GM21529 (cell line): ENCODE measurements around the gene SIVA1.
"Not testable (repeated sequence)": the region's sequence is repeated elsewhere in the genome, so short reads cannot be mapped to it uniquely, and the experiment has no call there.

Source experiments
- ATAC-seq: cut with Tn5 transposase; IDR thresholded peaks from one replicate; pipeline ENCODE4 v1.9.1; 2021; ENCODE audit not compliant: unreplicated experiment

Gene SIVA1

DNA sequence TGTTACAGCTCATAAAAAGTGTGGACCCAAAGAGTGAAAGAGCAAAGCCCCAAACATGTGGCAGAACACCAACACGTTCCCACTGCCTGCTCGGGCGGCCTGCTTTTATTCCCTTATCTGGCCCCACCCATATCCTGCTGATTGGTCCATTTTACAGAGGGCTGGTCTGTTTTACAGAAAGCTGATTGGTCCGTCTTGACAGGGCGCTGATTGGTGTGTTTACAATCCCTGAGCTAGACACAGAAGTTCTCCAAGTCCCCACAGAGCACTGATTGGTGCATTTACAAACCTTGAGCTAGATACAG is 2.2 kb upstream of the SIVA1 start:
- not testable (repeated sequence) for ATAC-seq

GRCh38 chr14:104751539-104752422 is 1.2 kb upstream of the SIVA1 start:
- ATAC-seq: no peak

DNA sequence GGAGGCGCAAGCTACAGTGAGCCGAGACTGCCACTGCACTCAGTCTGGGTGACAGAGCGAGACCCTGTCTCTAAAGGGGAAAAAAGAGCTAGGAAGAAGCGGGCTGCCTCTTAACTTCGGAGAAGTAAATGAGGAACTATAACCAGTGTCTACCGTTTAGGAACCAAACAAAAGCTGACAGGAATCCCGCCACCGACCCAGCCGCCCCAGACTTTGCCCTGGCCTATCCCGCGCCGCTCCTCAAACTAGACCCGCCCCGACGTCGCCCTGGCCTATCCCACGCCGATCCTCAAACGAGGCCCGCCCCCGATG is 568 bp upstream of the SIVA1 start:
- no peak for ATAC-seq

DNA sequence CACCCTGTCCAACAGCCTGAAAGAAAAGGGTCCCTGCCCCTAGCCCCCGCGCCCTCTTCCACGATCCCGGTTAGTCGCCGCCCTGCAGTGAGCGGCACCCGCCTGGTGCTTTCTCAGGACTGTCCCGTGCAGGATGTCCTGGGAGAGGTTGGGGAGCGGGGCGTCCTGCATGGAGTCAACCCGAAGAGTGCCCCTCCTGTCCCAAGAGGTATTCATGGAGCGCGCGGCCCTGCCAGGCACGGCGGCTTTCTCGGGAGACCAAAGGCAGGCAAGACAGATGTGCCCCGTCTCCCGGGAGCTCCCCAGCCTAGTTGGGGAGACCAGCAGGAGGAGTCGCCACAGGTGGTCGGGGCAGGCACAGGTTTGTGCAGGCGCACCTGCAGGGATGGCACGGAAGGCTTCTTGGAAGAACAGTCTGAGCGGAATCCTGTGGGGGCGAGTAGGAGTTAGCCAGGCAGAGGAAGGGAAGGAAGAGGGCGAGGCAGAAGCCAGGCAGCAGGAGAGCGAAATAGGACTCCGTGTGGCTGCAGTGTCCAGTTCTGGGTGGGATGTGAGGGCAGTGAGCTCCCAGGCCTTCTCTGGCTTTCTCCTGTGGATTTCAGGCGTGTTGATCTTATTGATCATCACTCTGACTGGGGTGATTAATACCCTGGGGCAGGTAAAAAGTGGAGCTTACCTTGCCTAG is 723 bp downstream of the SIVA1 start:
- no peak for ATAC-seq

DNA sequence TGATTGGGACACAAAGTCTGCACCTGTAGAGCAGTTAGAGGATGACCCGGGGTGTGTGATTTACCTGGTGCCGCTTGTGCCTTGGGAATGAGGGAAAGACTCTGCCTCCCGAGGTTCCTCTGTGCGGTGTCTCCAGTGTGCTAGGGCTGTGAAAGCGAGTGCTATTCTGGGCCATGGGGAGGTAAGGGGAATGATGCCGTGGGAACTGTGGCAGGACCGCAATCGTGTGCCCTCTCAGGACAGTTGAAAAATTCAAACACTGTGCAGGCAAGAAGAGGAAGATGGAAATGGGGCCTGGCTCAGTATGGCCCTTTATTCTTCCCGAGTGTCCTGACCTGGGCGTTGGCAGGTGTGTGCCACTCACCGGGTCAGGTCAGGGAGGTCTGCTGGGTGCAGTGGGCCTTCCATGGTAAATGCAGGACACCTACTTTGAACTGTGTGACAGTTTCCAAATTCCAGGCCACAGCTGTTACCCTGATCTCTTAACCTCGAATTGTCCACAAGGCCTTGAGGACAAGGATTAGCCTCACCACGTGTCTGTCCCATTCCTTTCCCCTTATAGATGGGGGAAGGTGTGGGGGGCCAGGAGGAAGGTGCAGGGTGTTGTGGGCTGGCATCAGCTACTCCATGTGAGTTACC is 1.4 kb downstream of the SIVA1 start:
- no peak for ATAC-seq

- ATAC-seq: no peak
Observed at GRCh38 chr14:104755621-104756020, 2.7 kb downstream of the SIVA1 start.

DNA sequence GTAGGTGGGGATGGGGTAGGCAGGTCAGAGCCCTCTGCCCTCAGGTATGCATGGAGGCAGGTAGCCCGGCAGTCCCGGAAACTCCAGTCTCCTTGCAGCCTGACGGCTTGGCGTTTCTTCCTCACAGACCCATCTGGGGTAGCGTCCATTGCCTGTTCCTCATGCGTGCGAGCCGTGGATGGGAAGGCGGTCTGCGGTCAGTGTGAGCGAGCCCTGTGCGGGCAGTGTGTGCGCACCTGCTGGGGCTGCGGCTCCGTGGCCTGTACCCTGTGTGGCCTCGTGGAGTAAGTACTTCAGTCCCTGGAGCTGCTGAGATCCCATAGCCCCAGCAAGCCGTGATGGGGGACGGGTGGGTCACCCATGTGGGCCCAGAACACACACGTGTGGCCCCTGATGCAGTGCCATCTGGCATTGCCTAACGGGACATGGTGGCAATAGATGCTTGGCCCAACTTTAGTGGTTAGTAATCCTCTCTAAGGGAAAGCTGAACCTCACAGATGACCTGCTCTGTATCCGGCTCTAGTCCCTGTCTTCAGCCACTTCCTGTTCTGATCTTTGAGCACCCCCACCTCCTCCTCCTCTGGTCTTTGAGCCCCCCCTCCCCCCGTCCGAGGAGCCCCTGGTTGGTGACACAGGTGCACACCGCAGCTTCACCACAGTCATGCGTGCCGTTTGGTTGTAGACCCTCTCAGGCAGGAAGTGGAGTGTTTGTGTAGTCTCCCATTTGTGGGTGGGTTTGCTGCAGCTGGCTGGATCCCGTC is 3.7 kb downstream of the SIVA1 start:
- ATAC-seq: no peak

DNA sequence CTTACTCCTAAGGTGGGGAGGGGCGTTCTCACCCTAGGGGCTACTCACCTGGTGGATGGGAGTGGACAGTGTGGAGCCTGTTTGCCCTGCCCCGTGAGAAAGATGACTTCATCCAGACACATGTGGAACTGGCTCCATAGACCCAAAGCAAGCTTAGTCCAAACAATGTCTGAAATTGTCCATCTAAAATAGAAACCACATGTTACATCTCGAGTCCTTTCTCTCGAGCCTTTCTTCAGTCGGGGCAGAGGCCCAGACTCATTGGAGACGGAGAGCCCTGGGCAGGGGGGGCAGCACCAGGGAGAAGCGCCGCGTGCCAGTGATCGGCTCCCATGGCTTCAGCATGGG is 4.3 kb downstream of the SIVA1 start:
- no peak for ATAC-seq

- ATAC-seq: no peak
Observed at GRCh38 chr14:104757681-104758392, 4.9 kb downstream of the SIVA1 start.

DNA sequence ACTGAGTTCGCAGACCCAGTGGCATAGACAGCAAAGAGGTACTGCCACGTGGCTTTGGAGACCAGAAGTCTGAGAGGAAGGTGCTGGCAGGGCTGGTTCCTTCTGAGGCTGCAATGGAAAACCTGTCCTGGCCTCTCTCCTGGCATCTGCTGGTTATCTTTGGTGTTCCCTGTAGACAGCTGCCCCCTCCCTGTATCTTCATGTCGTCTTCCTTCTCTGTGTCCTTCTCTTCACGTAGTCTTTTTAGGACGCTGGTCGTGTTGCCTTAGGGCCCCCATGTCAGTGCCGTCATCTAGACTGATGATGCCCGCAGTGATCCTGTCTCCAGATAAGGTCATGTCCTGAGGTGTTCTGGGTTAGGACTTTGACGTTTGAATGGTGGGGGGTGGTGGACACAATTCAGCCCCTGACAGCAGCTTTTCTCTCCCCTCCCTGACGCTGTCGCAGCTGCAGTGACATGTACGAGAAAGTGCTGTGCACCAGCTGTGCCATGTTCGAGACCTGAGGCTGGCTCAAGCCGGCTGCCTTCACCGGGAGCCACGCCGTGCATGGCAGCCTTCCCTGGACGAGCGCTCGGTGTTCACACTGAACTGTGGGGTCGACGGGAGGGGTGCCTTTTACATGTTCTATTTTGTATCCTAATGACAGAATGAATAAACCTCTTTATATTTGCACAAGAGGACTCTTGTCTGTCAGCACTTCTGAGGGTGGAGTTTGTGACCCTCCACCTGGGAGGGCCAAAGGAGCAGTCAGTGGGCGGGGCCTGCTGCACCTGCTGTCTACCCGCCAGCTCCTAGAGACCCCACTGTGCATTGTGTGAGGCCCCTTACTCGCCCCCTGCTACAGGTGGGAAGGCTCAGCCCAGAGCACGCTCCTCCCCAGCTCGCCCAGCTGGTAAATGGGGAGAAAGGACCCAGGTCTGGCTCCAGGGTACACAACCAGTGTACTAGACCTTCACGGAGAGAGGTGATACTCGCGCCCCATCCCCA is 6.3 kb downstream of the SIVA1 start:
- ATAC-seq: no peak

DNA sequence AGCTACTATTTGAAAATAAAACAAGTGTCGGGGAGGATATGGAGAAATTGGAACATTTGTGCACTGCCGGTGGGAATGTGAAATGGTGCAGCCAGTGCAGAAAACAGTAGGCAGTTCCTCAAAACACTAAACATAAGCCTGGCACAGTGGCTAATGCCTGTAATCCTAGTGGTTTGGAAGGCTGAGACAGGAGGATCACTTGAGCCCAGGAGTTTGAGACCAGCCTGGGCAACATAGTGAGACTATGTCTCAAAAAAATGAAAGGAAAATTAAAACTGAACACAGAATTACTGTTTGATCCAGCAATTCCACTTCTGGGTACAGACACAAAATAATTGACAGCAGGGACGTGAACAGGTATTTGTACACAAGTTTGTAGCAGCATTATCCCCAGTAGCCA is 12.6 kb downstream of the SIVA1 start:
- no peak for ATAC-seq

DNA sequence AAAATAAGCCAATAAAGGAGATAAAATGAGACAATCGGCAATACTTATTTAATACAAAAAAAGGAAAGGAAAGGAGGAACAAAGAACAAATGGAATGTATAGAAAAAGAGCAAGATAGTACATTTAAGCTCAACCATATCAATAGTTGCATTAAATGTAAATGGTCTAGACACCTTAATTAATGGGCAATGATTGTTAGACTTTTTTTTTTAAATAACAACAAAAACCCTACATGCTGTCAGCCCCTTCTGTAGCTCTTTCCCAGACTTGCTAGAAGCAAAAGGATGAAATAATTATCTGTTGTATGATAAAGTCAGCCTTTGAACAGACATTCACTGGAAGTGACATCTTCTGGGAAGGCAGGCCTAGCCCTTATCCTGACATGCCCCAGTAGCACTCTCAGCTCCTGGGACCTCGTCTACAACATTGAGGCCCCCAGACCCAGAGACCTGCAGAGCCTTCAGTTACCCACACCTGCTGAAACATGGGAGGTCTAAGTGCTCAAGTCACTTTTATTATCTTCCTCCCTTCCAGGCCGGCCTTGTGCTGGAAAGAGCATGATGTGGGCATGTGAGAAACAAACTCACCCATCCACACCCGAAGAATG is 13.4 kb downstream of the SIVA1 start:
- ATAC-seq: no peak

- ATAC-seq: no peak
Observed at GRCh38 chr14:104766863-104767633, 14.1 kb downstream of the SIVA1 start.

DNA sequence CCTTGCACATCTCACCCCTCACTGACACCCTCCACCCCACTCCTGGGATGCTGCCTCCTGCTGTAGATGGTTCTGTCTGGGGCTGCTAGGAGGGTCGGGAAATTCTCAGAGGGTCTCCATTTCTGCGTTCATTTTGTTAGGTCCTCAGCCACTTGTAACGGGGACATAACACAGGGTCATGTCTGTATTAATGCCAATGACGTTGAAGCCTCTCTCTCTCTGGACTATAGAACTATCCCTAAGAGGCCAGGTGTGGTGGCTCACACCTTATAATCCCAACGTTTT is 14.6 kb downstream of the SIVA1 start:
- ATAC-seq: no peak

GRCh38 chr14:104768437-104769323 is 15.7 kb downstream of the SIVA1 start:
- peak; percentile 85 for ATAC-seq

- no peak for ATAC-seq
Observed at GRCh38 chr14:104769324-104770071, 16.6 kb downstream of the SIVA1 start.

DNA sequence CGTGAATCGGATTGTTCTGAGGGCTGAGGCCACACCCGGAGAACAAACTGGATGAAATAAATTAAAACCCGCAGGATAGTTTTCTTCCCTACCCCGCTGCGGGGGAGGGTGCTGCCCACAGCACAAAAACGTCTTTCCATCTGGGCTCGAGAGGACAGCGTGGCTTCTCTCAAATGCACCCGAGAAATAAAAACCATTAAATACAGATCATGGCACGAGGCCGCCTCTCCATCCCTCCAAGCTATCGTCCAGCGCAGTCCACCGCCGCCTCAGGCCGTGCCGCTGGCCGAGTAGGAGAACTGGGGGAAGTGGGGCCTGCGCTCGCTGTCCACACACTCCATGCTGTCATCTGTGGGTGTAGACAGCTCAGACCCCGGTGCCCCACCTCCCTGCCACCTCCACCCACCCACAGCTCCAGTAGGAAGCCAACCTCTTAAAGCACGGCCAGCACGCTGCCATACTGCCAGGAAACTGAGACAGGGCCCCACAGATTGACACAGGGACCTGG is 17.2 kb downstream of the SIVA1 start:
- no peak for ATAC-seq
